Endothelial cell of umbilical vein (primary cell): ENCODE data around the gene ADARB2. TPM values are rescaled to one million over a fixed set of nuclear protein-coding genes. Genes with fewer than 3 reads are reported as not detected.

Experiments
- BruUV-seq: library from RNA; stranded (reverse); fragments of 400-500 nt; replicated peaks from 2 replicates; lab custom pipeline; 2021; lab: Mats Ljungman, UMichigan
- CTCF ChIA-PET: fragments of 300-600, 350-600 bp; sonication (Branson Sonifier 250); formaldehyde crosslinking; loops from one replicate; lab custom pipeline; 2021; ENCODE audit warnings: antibody characterized with exemption, inconsistent platforms; lab: Charles Lee
- POLR2A ChIA-PET: fragments of 300-600, 350-600 bp; sonication (Branson Sonifier 250); formaldehyde crosslinking; loops from one replicate; lab custom pipeline; 2021; ENCODE audit warnings: antibody characterized with exemption, inconsistent platforms; lab: Charles Lee
- DNase-seq: peaks from one replicate; pipeline ENCODE4 v3.0.0-alpha.2; 2011; ENCODE audit warnings: low read depth, low spot score
- FAIRE-seq: peaks from 2 replicates; lab custom pipeline; 2011; peaks lifted over from hg19 to GRCh38; lab: Jason Lieb, UNC
- H2AFZ ChIP-seq: 2 replicates; pipeline ENCODE4 v1.6.0; 2012; ENCODE audit warnings: low read depth, low read length, control low read depth, inconsistent platforms
- H3K27ac ChIP-seq: 2 replicates; pipeline ENCODE4 v1.5.1; 2011; ENCODE audit warnings: low read depth, mild to moderate bottlenecking, control low read depth, low read length, moderate library complexity; ENCODE audit not compliant: insufficient read depth
- H3K27me3 ChIP-seq, 2 experiments: 2 replicates each; pipeline versions ENCODE4 v1.6.0 to v1.6.1; 2011; ENCODE audit warnings: low read length in 2 of 2, mixed read lengths in 1 of 2; ENCODE audit not compliant: control insufficient read depth in 2 of 2, insufficient read depth in 2 of 2
- H3K36me3 ChIP-seq, 2 experiments: 2 replicates in 1 of 2; 3 replicates in 1 of 2; pipeline ENCODE4 v1.5.1; 2011; ENCODE audit warnings: low read length in 2 of 2, mild to moderate bottlenecking in 1 of 2, moderate library complexity in 1 of 2; ENCODE audit not compliant: control insufficient read depth in 2 of 2, insufficient read depth in 2 of 2; ENCODE audit errors: extremely low read depth in 1 of 2
- H3K4me1 ChIP-seq: 3 replicates; pipeline ENCODE4 v1.5.1; 2011; ENCODE audit warnings: mild to moderate bottlenecking, low read length; ENCODE audit not compliant: control insufficient read depth, insufficient read depth; ENCODE audit errors: extremely low read depth
- H3K4me2 ChIP-seq: 2 replicates; pipeline ENCODE4 v1.6.1; 2011; ENCODE audit warnings: low read length, control low read depth, mixed read lengths; ENCODE audit not compliant: insufficient read depth
- H3K4me3 ChIP-seq, 3 experiments: fragments of 200-600 bp in 1 of 3; sonication (generic), shearing (Covaris generic) in 1 of 3; replicated peaks in 1 of 3; 2 replicates each; pipeline ENCODE4 v1.5.1; 2011 to 2016; ENCODE audit warnings: control low read depth in 3 of 3, low read length in 3 of 3, mild to moderate bottlenecking in 2 of 3, inconsistent platforms in 1 of 3, low read depth in 1 of 3, moderate library complexity in 1 of 3; ENCODE audit not compliant: insufficient read depth in 1 of 3
- H3K79me2 ChIP-seq: 2 replicates; pipeline ENCODE4 v1.6.0; 2012; ENCODE audit warnings: low read length, inconsistent platforms; ENCODE audit not compliant: control insufficient read depth, insufficient read depth
- H3K9ac ChIP-seq: replicated peaks from 2 replicates; pipeline ENCODE3; 2011; ENCODE audit warnings: low read length, control low read depth; ENCODE audit not compliant: insufficient read depth; ENCODE audit errors: extremely low read depth
- H3K9me1 ChIP-seq: replicated peaks from 3 replicates; pipeline ENCODE4 v1.6.0; 2011; ENCODE audit warnings: mild to moderate bottlenecking, low read length; ENCODE audit not compliant: control insufficient read depth, insufficient read depth; ENCODE audit errors: extremely low read depth
- H3K9me3 ChIP-seq: replicated peaks from 2 replicates; pipeline ENCODE4 v1.5.1; 2012; ENCODE audit warnings: low read length, inconsistent platforms; ENCODE audit not compliant: control insufficient read depth, insufficient read depth
- H4K20me1 ChIP-seq: replicated peaks from 2 replicates; pipeline ENCODE3; 2011; ENCODE audit warnings: mild to moderate bottlenecking, low read length; ENCODE audit not compliant: control insufficient read depth, insufficient read depth; ENCODE audit errors: extremely low read depth
- GATA2 ChIP-seq: IDR thresholded peaks from 2 replicates; pipeline ENCODE4 v1.7.0; 2011; ENCODE audit warnings: low read depth, mild to moderate bottlenecking, moderate library complexity, mixed read lengths, low read length; ENCODE audit not compliant: insufficient read length, insufficient read depth
- JUN ChIP-seq: IDR thresholded peaks from 2 replicates; pipeline ENCODE4 v1.6.1; 2011; ENCODE audit warnings: borderline replicate concordance, low read depth; ENCODE audit not compliant: insufficient read length, insufficient read depth
- dilution Hi-C: fragments of 300-500 bp; cut with MboI; formaldehyde crosslinking; loops from one replicate; pipeline ENCODE4 v1.15.0; 2019; ENCODE audit warnings: low sequenced_read_pairs; ENCODE audit not compliant: extremely low pct_ligation_motif_present
- intact Hi-C: fragments of 100-400 bp; cut with micrococcal nuclease; formaldehyde crosslinking; loops from one replicate; pipeline ENCODE4 v1.10.0; 2022
- polyA plus RNA-seq, 4 experiments: library from polyadenylated mRNA; depleted of rRNA in 3 of 4; stranded (reverse) in 3 of 4; unstranded in 1 of 4; fragments of >200 nt; gene quantifications; 2 replicates each; pipeline versions ENCODE4 v1.2.1 to v1.2.3, GENCODE V29; 2011 to 2012; ENCODE audit warnings: missing spikeins in 1 of 4
- total RNA-seq: library from RNA; stranded (reverse); gene quantifications from 2 replicates; pipeline ENCODE4 v1.2.3, GENCODE V29; 2021
- TF ChIP-seq, protein P1 (sequence below): IDR thresholded peaks from 2 replicates; pipeline ENCODE4 v1.6.1; 2011; ENCODE audit not compliant: insufficient read depth, insufficient read length

ADARB2 gene
- total and polyA plus RNA-seq, 2 donors (not counting 3 experiments of a cell fraction or from before 2014, with no cell fraction given), result not detected

DNA sequence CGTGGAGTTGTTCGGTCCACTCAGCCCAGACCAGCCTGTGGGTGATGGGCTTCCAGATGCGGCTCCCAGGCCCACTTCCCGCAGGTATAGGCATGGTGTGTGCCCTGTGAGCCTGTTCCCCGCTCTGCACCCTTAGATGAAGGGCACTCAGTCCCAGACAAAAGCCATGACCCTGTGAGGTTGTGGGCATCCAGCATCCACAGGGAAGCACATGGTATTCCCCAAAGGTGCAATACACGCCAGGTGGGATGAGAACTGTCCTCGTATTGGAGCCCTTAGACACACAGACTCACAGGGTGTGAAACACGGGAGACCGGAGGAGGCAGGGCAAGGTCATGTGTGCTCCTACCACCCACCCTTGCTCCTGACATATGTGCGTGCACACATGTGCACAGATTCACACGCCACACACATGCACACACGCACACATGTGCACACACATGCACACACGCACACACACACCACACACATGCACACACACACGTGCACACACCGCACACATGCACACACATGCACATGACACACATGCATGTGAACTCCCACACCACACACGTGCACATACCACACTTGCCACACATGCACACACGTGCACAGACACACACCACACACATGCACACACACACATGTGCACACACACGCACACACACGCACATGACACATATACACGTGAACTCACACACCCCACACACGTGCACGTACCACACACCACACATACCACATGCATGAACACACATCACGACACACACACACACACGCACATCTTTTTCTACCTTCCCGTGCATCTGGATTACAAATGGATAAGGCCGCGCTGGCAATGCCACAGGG, 361.8 kb downstream of the ADARB2 start:
- no peaks in the 10 kb centered on the region for H3K36me3 ChIP-seq
- no peaks in the 10 kb centered on the region for H3K9me1 ChIP-seq
- ChIA-PET CTCF (no interaction called here), POLR2A (no interaction called here)
- no peak overlapping the region for H3K4me3 ChIP-seq
- no peak overlapping the region for H3K4me2 ChIP-seq
- H3K27ac ChIP-seq, result no peak overlapping the region
- H3K27me3 ChIP-seq, result no peaks in the 10 kb centered on the region
- H3K79me2 ChIP-seq, result no peaks in the 10 kb centered on the region
- DNase-seq (no peak), FAIRE-seq (no peak)
- TF ChIP-seq, protein P1, sequence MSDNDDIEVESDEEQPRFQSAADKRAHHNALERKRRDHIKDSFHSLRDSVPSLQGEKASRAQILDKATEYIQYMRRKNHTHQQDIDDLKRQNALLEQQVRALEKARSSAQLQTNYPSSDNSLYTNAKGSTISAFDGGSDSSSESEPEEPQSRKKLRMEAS, result peak; percentile 24
- no peak for TF ChIP-seq GATA2
- no TSS peak for BruUV-seq
- H4K20me1 ChIP-seq, result no peaks in the 10 kb centered on the region
- peaks cover 2% of the 10 kb centered on the region for H3K9me3 ChIP-seq
- intact Hi-C loops, result no loop called here
- no peak overlapping the region for H3K9ac ChIP-seq
- dilution Hi-C loops, result no loop called here
- no peak overlapping the region for H2AFZ ChIP-seq
- no peaks in the 10 kb centered on the region for H3K4me1 ChIP-seq

DNA sequence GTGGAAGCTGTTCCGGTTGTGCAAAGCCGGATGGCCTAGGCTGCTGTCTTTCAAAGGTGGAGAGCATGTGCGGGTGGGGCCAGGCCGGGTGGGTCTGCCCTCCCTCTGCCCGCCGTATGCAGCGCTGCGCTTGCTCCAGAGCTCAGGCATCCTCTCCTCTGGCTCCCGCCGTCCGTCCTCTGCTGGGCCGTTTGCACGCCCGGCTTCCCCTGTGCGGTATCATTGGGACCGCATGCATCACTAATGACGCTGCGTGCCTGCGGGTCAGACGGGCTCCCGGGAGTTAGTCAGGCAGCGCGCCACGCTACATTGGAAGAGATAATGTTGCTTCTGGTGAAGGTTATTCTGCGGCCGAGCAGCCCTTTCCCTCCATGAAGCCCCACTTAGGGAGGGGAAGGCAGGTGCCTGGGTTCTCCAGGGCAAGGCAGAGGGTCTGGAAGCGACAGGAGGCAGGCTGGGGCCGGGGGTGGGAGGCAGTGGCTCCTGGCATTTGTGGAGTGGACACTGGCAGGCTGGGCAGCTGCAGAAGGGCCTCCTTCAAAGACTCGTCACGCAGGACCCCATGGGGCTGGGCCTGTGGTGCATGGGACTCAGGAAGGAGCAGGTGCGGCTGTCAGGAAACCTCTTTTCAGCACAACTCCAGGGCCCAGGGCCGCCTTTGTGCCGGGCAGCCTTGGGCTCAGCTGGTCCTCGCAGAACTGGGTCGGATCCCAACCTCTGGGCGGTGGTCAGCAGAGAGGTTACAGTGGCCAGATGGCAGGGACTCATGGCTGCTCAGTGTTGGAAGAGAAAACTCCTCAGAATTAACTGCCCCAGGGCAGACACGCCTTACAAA, 362.6 kb downstream of the ADARB2 start:
- no peak overlapping the region for H3K4me3 ChIP-seq
- CTCF ChIA-PET, result no interaction called here
- H4K20me1 ChIP-seq, result no peaks in the 10 kb centered on the region
- no peaks in the 10 kb centered on the region for H3K79me2 ChIP-seq
- DNase-seq (no peak), FAIRE-seq (no peak)
- no peaks in the 10 kb centered on the region for H3K4me1 ChIP-seq
- H3K9me3 ChIP-seq, result peaks cover 2% of the 10 kb centered on the region
- POLR2A ChIA-PET, result no interaction called here
- H3K9ac ChIP-seq, result no peak overlapping the region
- intact Hi-C loops, result no loop called here
- no peak for TF ChIP-seq JUN
- TF ChIP-seq, protein P1, result no peak
- H3K27ac ChIP-seq, result no peak overlapping the region
- dilution Hi-C loops, result no loop called here
- no peak overlapping the region for H3K4me2 ChIP-seq
- H3K27me3 ChIP-seq, result no peaks in the 10 kb centered on the region
- no TSS peak for BruUV-seq
- H2AFZ ChIP-seq, result no peak overlapping the region
- H3K36me3 ChIP-seq, result no peaks in the 10 kb centered on the region
- H3K9me1 ChIP-seq, result no peaks in the 10 kb centered on the region
